HL-60 (cell line): ENCODE measurements around the gene RARA.

Source experiments
- CTCF ChIP-seq: IDR thresholded peaks from one replicate; pipeline ENCODE4 v1.5.1; 2011; ENCODE audit warnings: low read length, control low read depth, inconsistent platforms; ENCODE audit not compliant: insufficient read depth
- GABPA ChIP-seq: IDR thresholded peaks from 2 replicates; pipeline ENCODE4 v1.6.1; 2012; ENCODE audit warnings: low read depth
- POLR2AphosphoS5 ChIP-seq: IDR thresholded peaks from 2 replicates; pipeline ENCODE4 v1.6.1; 2012; ENCODE audit warnings: low read depth
- REST ChIP-seq: IDR thresholded peaks from 2 replicates; pipeline ENCODE4 v1.6.1; 2012; ENCODE audit warnings: low read depth; ENCODE audit not compliant: insufficient replicate concordance
- SPI1 ChIP-seq: IDR thresholded peaks from 2 replicates; pipeline ENCODE4 v1.6.1; 2012; ENCODE audit warnings: low read depth, mild to moderate bottlenecking, borderline replicate concordance

GRCh38 chr17:40363111-40363827 lies 54.3 kb downstream of the RARA start:
- TF ChIP-seq CTCF (no peak), GABPA (no peak), POLR2AphosphoS5 (no peak), REST (no peak), SPI1 (no peak)
